GM18505 (cell line): ENCODE measurements around the gene SERINC2.
"Not testable (repeated sequence)": the region's sequence is repeated elsewhere in the genome, so short reads cannot be mapped to it uniquely, and the experiment has no call there.

ENCODE experiments used
- ATAC-seq: cut with Tn5 transposase; IDR thresholded peaks from one replicate; pipeline ENCODE4 v1.9.1; 2021; ENCODE audit not compliant: unreplicated experiment
- POLR2A ChIP-seq: IDR thresholded peaks from 4 replicates; pipeline ENCODE4 v1.6.1; 2011; ENCODE audit warnings: borderline replicate concordance; ENCODE audit not compliant: insufficient read depth, insufficient read length; ENCODE audit errors: extremely low read depth

SERINC2 gene

GRCh38 chr1:31476891-31477846, 64.2 kb downstream of the SERINC2 start:
- no peak for ATAC-seq

DNA sequence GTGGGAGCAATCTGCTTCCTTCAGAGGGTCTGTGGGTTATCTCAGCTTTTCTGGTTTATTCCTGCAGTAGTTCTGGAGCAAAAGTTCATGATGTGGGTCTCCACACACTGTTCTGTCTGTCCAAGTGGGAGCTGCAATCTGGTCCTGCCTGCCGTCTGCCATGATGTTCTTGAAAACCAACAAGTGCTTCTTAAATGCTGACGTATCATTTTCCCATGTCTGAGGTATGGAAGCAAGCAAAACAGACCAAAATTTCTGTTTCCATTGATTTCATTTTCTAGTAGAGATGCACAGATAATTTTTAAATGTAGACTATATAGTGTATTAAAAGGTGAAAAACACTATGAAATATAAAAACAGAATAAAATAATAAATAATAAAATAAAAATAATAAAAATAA, 65.2 kb downstream of the SERINC2 start:
- TF ChIP-seq POLR2A: no peak
- no peak for ATAC-seq

More at GRCh38 chr1:31476891-31477846, 64.2 kb downstream of the SERINC2 start:
- TF ChIP-seq POLR2A: no peak

DNA sequence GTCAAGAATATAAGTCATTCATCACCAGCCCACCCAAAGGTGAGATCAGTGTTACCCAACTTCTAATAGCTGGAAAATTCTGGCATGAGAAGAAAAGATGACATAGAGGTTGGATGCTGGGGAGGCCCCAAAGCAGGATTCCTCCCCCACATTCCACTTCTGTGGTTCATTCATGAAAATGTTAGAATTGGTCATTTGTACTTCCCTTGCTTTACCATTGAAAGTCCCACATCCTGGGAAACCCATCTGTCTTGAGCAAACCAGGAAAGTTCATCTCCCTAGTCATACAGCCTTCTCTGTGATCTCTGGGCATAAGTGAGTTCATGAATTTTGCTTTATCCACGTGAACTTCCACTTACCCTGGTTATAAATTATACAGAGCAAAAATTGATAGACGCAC, 66.8 kb downstream of the SERINC2 start:
- no peak for ATAC-seq
- no peak for TF ChIP-seq POLR2A

DNA sequence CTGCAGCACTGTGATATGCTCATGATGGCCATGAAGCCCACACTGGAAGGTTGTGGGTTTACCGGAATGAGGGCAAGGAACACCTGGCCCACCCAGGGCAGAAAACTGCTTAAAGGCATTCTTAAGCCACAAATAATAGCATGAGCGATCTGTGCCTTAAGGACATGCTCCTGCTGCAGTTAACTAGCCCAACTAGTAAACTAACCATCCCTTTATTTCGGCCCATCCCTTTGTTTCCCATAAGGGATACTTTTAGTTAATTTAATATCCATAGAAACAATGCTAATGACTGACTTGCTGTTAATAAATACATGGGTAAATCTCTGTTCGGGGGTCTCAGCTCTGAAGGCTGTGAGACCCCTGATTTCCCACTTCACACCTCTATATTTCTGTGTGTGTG, 67.4 kb downstream of the SERINC2 start:
- not testable (repeated sequence) for ATAC-seq

- no peak for TF ChIP-seq POLR2A
- ATAC-seq: no peak
Observed at GRCh38 chr1:31482482-31483011, 69.5 kb downstream of the SERINC2 start.

DNA sequence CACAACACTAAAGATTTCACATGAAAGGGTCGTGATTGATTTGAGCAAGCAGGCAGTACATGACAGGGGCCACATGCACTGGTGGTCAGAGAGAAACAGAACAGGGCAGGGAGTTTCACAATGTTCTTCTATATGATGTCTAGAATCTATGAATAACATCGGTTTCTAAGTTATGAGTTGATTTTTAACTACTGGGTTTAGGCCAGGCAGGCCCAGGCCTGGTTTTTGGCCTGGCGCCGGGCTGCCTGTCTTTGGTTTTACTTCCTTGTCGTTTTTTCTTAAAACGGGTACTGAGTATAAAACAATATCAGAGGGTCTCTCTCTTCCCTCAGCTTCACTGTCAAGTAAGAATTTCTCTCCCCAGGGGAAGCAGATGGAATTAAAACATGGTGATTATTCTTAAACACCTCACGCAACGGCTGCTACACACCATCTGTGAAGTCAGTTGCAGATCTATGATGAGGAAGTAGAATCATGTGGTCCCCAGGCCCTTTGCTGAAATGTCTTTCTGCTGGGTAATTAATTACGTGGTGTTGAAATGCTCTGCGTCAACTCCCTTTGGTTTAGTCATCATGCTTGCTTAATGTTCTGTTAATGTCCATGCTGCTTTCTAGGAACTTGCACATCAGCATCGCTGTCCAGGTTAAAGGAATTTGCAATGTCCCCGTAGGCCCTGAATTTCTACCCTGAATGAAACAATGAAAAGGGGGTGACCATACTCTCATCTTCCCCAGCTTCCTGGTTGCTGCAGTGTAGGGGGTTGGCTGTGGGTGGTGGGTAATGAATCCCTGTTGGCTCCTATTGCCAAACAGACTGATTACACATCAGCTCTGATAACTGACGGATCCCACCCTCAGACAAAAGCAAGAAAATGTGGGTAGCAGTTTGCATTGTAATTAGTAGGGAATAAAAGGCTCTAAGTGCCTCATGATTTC, 70.3 kb downstream of the SERINC2 start:
- no peak for ATAC-seq
- TF ChIP-seq POLR2A: no peak
